ENCODE data around the gene BICDL1.

DNA sequence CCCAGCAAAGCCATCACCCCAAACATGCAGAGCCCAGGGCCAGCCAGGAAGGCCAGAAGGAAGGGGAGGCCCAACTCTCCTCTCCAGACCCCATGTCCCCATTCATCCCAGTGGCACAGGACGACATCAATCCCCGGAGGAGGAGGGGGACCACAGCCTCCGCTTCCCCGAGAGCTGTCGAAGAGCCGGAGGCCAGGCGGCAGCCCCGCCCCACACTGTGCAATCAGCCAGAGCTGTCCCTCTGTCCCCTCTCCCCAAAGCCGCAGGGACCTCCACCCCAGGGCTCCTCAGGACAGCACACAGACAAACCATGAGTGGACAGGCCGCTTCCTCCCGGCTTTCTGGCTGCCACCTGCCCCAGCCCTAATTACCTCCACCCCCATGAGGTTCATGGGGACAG is 110.7 kb downstream of the BICDL1 start:
- no peak for TF ChIP-seq ZBTB1 (tag by site-specific recombination; IDR thresholded peaks at IDR 0.05)
- TF ChIP-seq, protein P1, sequence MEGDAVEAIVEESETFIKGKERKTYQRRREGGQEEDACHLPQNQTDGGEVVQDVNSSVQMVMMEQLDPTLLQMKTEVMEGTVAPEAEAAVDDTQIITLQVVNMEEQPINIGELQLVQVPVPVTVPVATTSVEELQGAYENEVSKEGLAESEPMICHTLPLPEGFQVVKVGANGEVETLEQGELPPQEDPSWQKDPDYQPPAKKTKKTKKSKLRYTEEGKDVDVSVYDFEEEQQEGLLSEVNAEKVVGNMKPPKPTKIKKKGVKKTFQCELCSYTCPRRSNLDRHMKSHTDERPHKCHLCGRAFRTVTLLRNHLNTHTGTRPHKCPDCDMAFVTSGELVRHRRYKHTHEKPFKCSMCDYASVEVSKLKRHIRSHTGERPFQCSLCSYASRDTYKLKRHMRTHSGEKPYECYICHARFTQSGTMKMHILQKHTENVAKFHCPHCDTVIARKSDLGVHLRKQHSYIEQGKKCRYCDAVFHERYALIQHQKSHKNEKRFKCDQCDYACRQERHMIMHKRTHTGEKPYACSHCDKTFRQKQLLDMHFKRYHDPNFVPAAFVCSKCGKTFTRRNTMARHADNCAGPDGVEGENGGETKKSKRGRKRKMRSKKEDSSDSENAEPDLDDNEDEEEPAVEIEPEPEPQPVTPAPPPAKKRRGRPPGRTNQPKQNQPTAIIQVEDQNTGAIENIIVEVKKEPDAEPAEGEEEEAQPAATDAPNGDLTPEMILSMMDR (tag by site-specific recombination; IDR thresholded peaks at IDR 0.05) = no peak
- TF ChIP-seq, protein P2, sequence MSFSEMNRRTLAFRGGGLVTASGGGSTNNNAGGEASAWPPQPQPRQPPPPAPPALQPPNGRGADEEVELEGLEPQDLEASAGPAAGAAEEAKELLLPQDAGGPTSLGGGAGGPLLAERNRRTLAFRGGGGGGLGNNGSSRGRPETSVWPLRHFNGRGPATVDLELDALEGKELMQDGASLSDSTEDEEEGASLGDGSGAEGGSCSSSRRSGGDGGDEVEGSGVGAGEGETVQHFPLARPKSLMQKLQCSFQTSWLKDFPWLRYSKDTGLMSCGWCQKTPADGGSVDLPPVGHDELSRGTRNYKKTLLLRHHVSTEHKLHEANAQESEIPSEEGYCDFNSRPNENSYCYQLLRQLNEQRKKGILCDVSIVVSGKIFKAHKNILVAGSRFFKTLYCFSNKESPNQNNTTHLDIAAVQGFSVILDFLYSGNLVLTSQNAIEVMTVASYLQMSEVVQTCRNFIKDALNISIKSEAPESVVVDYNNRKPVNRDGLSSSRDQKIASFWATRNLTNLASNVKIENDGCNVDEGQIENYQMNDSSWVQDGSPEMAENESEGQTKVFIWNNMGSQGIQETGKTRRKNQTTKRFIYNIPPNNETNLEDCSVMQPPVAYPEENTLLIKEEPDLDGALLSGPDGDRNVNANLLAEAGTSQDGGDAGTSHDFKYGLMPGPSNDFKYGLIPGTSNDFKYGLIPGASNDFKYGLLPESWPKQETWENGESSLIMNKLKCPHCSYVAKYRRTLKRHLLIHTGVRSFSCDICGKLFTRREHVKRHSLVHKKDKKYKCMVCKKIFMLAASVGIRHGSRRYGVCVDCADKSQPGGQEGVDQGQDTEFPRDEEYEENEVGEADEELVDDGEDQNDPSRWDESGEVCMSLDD (tag by site-specific recombination; IDR thresholded peaks at IDR 0.05) = no peak
- no peak for TF ChIP-seq ZNF155 (tag by site-specific recombination; IDR thresholded peaks at IDR 0.05)
- TF ChIP-seq ZNF114 (tag by site-specific recombination; IDR thresholded peaks at IDR 0.05) = no peak
- no peak for TF ChIP-seq ZNF48 (tag by site-specific recombination; IDR thresholded peaks at IDR 0.05)
- TF ChIP-seq, protein P3, sequence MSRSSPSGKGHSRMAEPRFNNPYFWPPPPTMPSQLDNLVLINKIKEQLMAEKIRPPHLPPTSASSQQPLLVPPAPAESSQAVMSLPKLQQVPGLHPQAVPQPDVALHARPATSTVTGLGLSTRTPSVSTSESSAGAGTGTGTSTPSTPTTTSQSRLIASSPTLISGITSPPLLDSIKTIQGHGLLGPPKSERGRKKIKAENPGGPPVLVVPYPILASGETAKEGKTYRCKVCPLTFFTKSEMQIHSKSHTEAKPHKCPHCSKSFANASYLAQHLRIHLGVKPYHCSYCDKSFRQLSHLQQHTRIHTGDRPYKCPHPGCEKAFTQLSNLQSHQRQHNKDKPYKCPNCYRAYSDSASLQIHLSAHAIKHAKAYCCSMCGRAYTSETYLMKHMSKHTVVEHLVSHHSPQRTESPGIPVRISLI (tag by site-specific recombination; IDR thresholded peaks at IDR 0.05) = no peak
- TF ChIP-seq WT1 (tag by site-specific recombination; IDR thresholded peaks at IDR 0.05) = no peak
- TF ChIP-seq, protein P4, sequence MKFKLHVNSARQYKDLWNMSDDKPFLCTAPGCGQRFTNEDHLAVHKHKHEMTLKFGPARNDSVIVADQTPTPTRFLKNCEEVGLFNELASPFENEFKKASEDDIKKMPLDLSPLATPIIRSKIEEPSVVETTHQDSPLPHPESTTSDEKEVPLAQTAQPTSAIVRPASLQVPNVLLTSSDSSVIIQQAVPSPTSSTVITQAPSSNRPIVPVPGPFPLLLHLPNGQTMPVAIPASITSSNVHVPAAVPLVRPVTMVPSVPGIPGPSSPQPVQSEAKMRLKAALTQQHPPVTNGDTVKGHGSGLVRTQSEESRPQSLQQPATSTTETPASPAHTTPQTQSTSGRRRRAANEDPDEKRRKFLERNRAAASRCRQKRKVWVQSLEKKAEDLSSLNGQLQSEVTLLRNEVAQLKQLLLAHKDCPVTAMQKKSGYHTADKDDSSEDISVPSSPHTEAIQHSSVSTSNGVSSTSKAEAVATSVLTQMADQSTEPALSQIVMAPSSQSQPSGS (tag by site-specific recombination; IDR thresholded peaks at IDR 0.05; ENCODE audit: low read depth) = no peak
